CD4-positive, alpha-beta T cell treated with Interleukin-17A for 4 hours (primary cell): Measurements from ENCODE around the gene LAD1.
A peak's percentile ranks its signal among the peaks of the same experiment; 100 is the strongest.

Experiments
- DNase-seq: peaks from one replicate; pipeline ENCODE4 v3.0.0-alpha.2; 2020; ENCODE audit warnings: mixed read lengths

LAD1 gene

GRCh38 chr1:201391225-201391624 lies 7.9 kb downstream of the LAD1 start:
- no peak for DNase-seq

DNA sequence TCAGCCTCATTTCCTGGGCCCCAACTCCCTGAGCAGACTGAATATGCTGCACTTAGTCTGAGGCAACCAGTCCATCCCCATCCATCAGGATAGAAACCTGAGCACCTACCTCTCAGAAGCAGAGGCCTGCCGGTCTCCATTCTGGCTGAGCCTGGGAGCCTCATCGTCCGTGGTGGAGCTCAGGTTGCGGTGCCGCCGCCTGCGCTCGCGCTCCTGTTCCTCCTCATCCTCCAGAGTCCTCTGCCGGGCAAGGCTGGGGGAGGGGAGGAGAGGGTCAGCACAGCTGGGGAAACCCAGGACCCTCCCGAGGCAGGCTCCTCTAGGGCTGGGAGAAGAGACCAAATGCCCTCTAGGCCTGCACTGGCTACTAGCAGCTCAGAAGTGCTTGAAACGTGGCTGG lies 10.1 kb downstream of the LAD1 start:
- DNase-seq = no peak

- DNase-seq = no peak
These were observed 12.9 kb downstream of the LAD1 start for GRCh38 chr1:201386208-201386607.

GRCh38 chr1:201385299-201385891 lies 13.7 kb downstream of the LAD1 start:
- DNase-seq = peak; percentile 30

DNA sequence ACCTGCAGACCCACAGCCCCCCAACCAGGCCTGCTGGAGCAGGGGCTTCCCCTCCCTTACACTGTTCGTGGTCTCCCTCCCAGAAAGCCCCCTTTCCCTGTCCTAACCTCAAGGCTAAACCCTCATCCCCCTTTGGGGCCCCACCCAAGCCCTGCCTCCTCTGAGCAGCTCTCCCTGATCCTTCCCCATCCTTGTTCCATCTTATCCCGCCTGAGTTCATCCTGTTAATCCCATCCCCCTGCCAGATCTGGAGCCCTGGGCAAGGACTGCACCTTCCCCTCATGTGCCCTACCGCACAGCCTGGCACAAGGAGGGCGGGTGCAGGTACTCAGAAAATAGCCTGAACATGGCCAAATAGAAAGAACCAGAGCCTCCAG lies 14.7 kb downstream of the LAD1 start:
- DNase-seq = no peak

- DNase-seq = no peak
These were observed 15.3 kb downstream of the LAD1 start for GRCh38 chr1:201383647-201384405.

DNA sequence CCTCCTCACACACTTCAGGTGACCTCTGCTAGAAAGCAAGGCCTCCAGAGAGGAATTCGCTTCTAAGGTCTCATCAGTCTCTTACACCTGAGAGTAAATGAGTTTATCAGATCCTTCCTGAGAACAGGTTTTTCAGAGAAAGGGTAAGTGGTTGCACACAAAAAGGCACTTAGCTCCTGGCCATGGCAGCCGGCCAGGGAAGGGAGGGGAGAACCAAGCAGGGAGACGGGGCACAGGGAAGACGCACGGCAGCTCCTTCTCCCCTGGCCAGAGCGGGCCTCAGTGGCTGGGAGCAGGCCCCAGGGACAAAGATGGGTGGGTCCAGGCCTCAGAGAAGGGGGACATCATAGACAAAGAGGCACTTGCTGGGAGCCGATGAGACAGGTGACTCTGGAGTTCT lies 18.0 kb downstream of the LAD1 start:
- no peak for DNase-seq

- no peak for DNase-seq
These were observed 19.3 kb downstream of the LAD1 start for GRCh38 chr1:201379733-201380242.

DNA sequence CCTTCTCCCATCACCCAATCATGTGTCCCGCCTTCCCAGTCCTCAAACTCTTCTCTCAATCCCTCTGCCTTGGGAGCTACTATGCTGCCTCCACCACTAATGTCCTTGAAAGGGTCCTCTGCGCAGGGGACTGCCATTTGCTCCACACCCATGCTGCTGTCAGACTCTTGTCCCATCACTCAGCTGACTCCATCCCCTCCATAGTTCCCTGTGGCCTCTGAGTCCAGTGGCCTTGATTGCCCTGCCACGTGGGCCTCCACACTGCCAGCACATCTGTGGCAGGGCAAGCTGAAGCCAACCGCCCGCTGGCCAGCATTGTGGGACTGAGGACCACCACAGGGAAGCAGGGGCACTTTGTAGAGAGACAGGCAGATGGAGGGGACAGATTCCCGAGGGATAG lies 20.3 kb downstream of the LAD1 start:
- DNase-seq = no peak

DNA sequence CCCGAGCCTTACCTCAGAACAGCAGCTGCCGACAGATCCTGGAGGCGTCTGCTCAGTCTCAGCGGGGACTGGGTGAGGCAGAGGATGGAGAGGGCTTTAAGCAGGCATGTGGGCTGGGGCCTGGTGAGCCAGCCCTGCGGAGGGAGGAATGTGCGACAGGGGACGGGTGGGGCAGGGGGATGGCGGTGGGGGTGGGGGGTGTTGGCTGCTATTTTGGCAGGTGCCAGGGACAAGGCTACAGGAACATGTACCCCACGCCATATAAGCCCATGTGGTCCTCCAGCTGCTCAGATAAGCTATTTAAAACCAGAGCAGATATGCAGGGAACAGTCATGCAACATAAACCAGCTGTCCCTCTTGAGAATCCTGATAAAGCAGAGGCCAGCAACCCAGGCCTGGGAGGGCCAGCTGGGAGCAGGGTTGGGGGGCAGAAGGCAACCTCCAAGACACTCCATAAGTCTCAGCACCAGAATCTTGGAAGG lies 21.5 kb downstream of the LAD1 start, which contains the start of gene TNNT2:
Gene TNNT2 (minus strand): TSS at position 70 of the 482 bp plus-strand sequence. CDS start 4,426 bp downstream, outside the sequence.
- no peak for DNase-seq

DNA sequence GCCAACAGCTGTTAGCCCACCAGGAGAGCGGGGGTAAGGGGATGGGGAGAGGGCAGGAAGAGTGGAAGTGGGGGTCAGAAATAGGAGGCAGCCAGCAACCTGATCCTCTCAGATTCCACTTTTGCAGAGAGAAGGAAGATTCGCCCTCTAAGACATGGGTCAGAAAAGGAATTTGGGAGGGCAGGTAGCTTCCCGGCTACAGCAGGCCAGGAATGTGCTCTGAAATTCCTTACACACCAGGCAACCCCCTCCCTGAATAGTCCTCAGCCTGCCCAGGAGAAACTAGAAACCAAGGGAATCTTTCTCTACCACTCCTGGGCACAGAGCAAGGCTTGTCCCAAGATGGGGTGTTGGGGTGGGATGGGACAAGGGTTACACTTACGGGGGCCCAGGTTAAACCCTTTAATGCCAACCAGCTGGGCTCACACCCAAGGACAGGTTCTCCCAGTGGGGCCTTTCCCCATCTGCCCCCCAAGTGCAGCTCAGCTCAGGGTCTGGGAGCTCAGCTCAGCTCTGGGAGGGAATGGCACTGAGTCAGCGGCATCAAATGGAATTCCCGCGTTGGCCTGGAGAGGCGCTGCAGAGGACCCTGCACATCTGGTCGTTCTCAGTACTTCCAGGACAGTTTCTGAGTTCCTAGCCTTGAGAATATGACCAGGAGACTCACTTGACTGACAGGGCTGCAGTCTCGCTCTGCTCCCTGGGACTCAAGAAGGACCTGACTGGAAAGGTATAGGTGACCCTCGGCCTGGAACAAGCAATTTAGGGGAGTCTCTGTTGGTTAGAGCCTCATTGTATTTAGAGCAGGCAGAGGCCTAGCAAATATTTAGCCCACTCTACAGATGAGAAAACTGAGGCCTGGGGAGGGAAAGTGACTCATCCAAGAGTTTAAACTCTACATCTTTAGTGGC lies 22.4 kb downstream of the LAD1 start:
- DNase-seq = no peak

DNA sequence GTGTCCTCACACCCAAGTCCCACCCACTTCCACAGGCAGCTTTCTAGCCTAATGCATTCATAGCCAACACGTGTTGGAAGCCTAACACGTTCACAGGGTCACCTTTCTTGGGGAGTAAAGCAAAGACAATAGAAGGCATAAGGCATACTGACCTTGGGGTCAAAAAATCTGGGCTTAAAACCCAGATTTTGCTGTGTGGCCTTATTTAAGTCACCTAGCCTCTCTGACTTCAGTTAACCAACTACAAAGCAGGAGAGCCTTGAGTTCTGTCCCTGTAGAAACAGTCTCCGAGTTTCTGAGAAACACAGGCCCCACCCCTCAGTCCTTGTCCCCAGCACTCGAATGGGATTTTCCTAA lies 23.0 kb downstream of the LAD1 start:
- DNase-seq = no peak

DNA sequence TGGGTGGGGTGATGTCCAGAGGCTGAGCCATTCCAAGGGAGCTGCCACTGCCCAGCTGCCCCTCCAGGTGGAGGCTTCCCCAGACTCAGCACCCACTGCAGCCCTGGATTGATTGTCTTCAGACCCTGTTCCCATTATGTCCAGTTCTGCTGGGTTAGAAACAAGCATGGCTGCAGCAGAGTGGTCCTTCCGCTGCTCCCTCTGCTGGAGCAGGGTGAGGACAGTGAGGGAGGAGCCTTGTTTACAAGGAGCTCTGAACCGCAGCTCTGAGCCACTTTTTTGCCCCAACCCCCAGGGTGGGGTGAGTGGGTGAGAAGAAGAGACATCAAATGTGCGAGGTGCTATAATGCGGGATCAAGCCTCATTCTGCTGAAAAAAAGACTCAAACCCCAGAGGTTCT lies 24.0 kb downstream of the LAD1 start:
- no peak for DNase-seq

DNA sequence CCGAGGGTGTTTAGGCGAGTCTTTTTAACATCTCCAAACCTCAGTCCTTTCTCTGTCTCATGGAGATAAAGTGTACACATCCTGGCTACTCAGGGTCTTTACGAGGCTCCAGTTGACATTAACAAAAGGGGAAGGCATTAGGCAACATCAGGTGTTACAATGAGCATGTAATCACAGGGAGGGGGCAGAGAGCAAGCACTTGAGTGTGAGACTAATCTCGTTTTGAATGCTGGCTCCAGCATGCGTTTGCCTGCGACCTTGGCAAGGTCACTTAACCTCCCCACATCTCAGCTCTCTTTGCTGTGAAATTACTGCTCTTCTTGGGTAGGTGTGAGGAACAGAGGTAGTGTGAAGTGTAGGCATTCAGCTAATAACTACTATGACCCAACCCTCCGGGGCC lies 24.8 kb downstream of the LAD1 start:
- DNase-seq = no peak

DNA sequence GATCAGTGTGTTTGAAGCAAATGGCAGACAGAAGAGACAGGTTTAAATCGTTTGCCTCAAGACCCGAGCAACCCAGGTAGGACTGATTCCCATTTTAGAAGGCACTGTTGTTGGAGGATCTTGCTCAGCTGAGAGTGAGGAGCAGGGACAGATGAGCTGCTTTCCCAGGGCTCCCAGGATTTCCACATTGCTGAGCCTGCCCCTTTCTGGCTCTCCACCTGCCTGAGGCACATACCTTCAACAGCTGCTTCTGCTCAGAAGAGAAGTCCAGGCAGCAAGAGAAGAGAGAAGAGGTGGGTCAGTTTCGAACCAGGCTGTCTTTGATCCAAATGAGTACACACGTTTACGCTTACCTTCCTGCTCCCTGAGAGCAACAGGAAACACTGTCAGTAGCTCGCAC lies 27.3 kb downstream of the LAD1 start:
- no peak for DNase-seq

DNA sequence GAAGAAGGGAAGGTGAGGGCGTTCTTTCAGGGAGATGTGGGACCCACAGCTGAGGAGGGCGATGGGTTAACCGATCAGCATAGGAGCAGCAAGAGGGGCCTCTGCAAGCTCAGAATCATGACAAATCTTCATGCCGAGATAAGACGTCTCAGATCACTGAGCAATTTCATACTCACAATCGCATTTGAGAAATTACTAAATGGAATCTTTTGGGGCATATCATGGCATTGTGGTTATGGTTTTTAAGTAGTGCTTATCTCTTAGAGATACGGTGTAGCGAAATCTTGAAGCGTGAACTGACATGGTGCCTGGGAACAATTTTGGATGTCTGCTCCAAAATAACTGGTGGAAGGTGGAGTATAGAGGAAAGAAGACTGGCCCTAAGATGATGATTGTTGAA lies 27.8 kb downstream of the LAD1 start:
- DNase-seq = no peak

- DNase-seq = no peak
These were observed 28.6 kb downstream of the LAD1 start for GRCh38 chr1:201370500-201370899.

DNA sequence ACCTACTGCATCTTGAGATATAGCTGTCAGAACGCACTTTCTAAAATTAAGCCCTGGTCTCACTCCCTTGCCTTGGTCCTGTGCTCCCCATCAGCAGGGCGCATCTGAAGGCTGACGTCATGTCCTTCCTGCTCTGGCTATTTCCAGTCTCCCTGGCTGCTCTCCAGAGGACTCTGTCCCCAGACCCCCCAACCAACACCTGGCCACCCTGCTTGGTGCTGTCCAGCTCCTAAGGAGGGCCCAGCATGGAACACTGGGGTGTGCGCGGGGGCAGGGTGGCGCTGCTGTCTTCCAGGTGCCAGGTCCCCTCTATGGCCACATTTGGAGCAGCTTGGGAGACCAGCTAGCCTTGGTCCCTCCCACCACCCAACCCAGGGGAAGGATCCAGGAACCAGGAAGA lies 29.9 kb downstream of the LAD1 start:
- DNase-seq = no peak

GRCh38 chr1:201366696-201367095 lies 32.4 kb downstream of the LAD1 start:
- no peak for DNase-seq

- no peak for DNase-seq
These were observed 33.9 kb downstream of the LAD1 start for GRCh38 chr1:201365251-201365650.

GRCh38 chr1:201364808-201365105 lies 34.4 kb downstream of the LAD1 start:
- DNase-seq = no peak

GRCh38 chr1:201363467-201363866 lies 35.7 kb downstream of the LAD1 start:
- DNase-seq = no peak

DNA sequence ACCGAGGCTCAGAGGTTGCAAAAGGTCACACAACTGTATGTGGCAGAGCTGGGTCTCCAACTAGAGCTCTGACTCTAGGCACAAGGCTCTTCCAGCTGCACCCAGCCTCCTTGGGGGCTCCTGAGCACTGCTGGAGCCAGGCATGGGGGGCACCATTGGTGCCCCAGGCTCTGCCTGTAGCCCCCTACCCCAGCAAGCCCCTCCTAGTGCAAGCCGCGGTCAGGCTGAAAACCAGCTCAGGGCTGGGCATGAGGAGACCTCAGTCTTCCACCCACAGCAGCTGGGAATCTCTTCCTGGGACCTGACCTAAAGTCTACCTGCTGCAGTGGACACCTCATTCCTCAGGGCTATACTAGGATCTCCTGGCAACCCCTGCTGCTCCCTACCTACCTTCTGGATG lies 36.2 kb downstream of the LAD1 start:
- DNase-seq = no peak
